Measurements from ENCODE around the gene GAGE12J. TPM values are rescaled to one million over a fixed set of nuclear protein-coding genes. Genes with fewer than 3 reads are reported as not detected.
A peak's percentile ranks its signal among the peaks of the same experiment; 100 is the strongest.
"Not testable (repeated sequence)": the region's sequence is repeated elsewhere in the genome, so short reads cannot be mapped to it uniquely, and the experiment has no call there.

Gene GAGE12J
- total and polyA plus RNA-seq, 8 donors, result not detected

DNA sequence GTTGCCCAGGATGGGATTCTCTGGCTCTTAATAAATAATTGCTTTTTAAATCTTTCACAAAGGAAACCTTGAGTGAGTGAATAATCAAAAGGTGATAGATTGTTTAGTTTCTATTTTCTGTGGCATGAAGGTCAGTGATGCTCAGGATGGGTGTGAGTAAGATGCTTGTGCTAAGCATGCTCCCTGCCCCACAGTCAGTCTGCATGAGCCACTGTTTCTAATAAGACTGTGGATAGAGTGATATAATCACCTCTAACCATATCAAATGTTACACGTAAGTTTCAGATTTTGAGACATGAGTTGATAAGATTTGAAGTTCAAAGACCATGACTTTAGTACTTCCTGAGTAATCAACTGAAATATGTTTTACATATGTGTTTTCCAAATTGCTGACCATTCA, 21.1 kb upstream of the GAGE12J start:
- DNase-seq, result no peak
- Histone ChIP-seq H3K9me3 (no peaks in the 10 kb centered on the region), H3K36me3 (no peaks in the 10 kb centered on the region), H3K4me1 (no peaks in the 10 kb centered on the region), H3K27ac (no peak overlapping the region), H3K4me3 (no peak overlapping the region), H3K27me3 (no peaks in the 10 kb centered on the region)
- no peak for ATAC-seq
- TF ChIP-seq, protein P1, sequence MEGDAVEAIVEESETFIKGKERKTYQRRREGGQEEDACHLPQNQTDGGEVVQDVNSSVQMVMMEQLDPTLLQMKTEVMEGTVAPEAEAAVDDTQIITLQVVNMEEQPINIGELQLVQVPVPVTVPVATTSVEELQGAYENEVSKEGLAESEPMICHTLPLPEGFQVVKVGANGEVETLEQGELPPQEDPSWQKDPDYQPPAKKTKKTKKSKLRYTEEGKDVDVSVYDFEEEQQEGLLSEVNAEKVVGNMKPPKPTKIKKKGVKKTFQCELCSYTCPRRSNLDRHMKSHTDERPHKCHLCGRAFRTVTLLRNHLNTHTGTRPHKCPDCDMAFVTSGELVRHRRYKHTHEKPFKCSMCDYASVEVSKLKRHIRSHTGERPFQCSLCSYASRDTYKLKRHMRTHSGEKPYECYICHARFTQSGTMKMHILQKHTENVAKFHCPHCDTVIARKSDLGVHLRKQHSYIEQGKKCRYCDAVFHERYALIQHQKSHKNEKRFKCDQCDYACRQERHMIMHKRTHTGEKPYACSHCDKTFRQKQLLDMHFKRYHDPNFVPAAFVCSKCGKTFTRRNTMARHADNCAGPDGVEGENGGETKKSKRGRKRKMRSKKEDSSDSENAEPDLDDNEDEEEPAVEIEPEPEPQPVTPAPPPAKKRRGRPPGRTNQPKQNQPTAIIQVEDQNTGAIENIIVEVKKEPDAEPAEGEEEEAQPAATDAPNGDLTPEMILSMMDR (IDR thresholded peaks at IDR 0.05), result no peak
- intact Hi-C loops (cut with DNase I), result no loop called here

GRCh38 chrX:49303346-49303745, 18.5 kb upstream of the GAGE12J start, which contains the start of gene GAGE10:
Gene GAGE10, plus strand, starts transcription at chrX:49303646. Its CDS starts 1,214 bp downstream, at chrX:49304860.
- H3K36me3 ChIP-seq, result no peaks in the 10 kb centered on the region
- TF ChIP-seq, protein P1 (IDR thresholded peaks at IDR 0.05), result no peak
- intact Hi-C loops (cut with DNase I), result no loop called here
- no peak for ATAC-seq
- H3K4me1 ChIP-seq, result no peaks in the 10 kb centered on the region
- H3K27ac ChIP-seq, result no peak within 1 kb of the TSS
- DNase-seq, result no peak
- no peaks in the 10 kb centered on the region for H3K9me3 ChIP-seq
- H3K27me3 ChIP-seq, result no peaks in the 10 kb centered on the region
- H3K4me3 ChIP-seq, result no peak within 1 kb of the TSS

- H3K4me3 ChIP-seq; H3K27ac ChIP-seq; H3K27me3 ChIP-seq; H3K36me3 ChIP-seq; DNase-seq; H3K9me3 ChIP-seq; ATAC-seq; intact Hi-C loops (cut with DNase I); H3K4me1 ChIP-seq: not testable (repeated sequence)
Observed at GRCh38 chrX:49307775-49308174, 14.1 kb upstream of the GAGE12J start.

- H3K4me1 ChIP-seq, result no peaks in the 10 kb centered on the region
- no peaks in the 10 kb centered on the region for H3K36me3 ChIP-seq
- H3K27me3 ChIP-seq, result no peaks in the 10 kb centered on the region
- TF ChIP-seq, protein P1 (IDR thresholded peaks at IDR 0.05), result no peak
- intact Hi-C loops (cut with DNase I), result no loop called here
- peak; percentile 69 for ATAC-seq
- H3K9me3 ChIP-seq, result no peaks in the 10 kb centered on the region
- H3K27ac ChIP-seq, result peak overlapping the region in 1 of 2 donors; percentile 73
- peak overlapping the region; percentile 5 to 30 for H3K4me3 ChIP-seq
- peak in 1 of 4 donors; percentile 24 for DNase-seq
Observed at GRCh38 chrX:49308604-49309269, 13.1 kb upstream of the GAGE12J start.

GRCh38 chrX:49309401-49309981, 12.3 kb upstream of the GAGE12J start:
- no peaks in the 10 kb centered on the region for H3K4me1 ChIP-seq
- peak overlapping the region in 1 of 2 donors; percentile 73 for H3K27ac ChIP-seq
- no peaks in the 10 kb centered on the region for H3K9me3 ChIP-seq
- TF ChIP-seq, protein P1 (IDR thresholded peaks at IDR 0.05), result no peak
- no peaks in the 10 kb centered on the region for H3K27me3 ChIP-seq
- intact Hi-C loops (cut with DNase I), result no loop called here
- no peaks in the 10 kb centered on the region for H3K36me3 ChIP-seq
- DNase-seq (peak in 2 of 4 donors; percentile 15 to 46), ATAC-seq (peak; percentile 58)
- H3K4me3 ChIP-seq, result peak overlapping the region; percentile 5 to 30

Data from left lung (tissue), 10 donors.